ENCODE measurements around the gene NDRG2.

- no peak for TF ChIP-seq CTCF (conservative IDR thresholded peaks at IDR 0.05 in 1 of 2, IDR thresholded peaks at IDR 0.05 in 1 of 2; ENCODE audit: low read depth in 1 of 2, low read length in 2 of 2)
- TF ChIP-seq EZH2 (IDR thresholded peaks at IDR 0.05; ENCODE audit: low read length, missing control alignments): no peak
Measured at GRCh38 chr14:21020977-21021545, 3.8 kb downstream of the NDRG2 start.

All from fibroblast of lung (primary cell).